Neural progenitor cell (in vitro differentiated cells): ENCODE measurements around the gene MASTL. TPM values are rescaled to one million over a fixed set of nuclear protein-coding genes. Genes with fewer than 3 reads are reported as not detected.

Experiments
- DNase-seq: peaks from one replicate; pipeline ENCODE4 v3.0.0-alpha.2; 2016; ENCODE audit warnings: low spot score
- H2AFZ ChIP-seq: fragments of 200-600 bp; sonication (generic); replicated peaks from 2 replicates; pipeline ENCODE4 v1.6.1; 2016; ENCODE audit warnings: antibody characterized with exemption
- H3F3A ChIP-seq: fragments of 200-600 bp; sonication (generic); 2 replicates; pipeline ENCODE4 v1.6.1; 2016; ENCODE audit warnings: antibody characterized with exemption, low read depth
- H3K27ac ChIP-seq: fragments of 200-600 bp; sonication (generic); 2 replicates; pipeline ENCODE4 v1.5.1; 2016; ENCODE audit warnings: mild to moderate bottlenecking
- H3K27me3 ChIP-seq: fragments of 200-600 bp; sonication (generic); 2 replicates; pipeline ENCODE4 v1.6.1; 2016; ENCODE audit warnings: mild to moderate bottlenecking, moderate library complexity
- H3K36me3 ChIP-seq: fragments of 200-600 bp; sonication (generic); 2 replicates; pipeline ENCODE4 v1.5.1; 2016
- H3K4me1 ChIP-seq: fragments of 200-600 bp; sonication (generic); 2 replicates; pipeline ENCODE4 v1.6.1; 2016; ENCODE audit warnings: mixed run types
- H3K4me2 ChIP-seq: fragments of 200-600 bp; sonication (generic); 2 replicates; pipeline ENCODE4 v1.6.1; 2016
- H3K4me3 ChIP-seq: fragments of 200-600 bp; sonication (generic); 2 replicates; pipeline ENCODE4 v1.5.1; 2016
- H3K79me2 ChIP-seq: fragments of 200-600 bp; sonication (generic); 2 replicates; pipeline ENCODE4 v1.6.1; 2016; ENCODE audit warnings: low read depth
- H3K9ac ChIP-seq: fragments of 200-600 bp; sonication (generic); 2 replicates; pipeline ENCODE4 v1.6.1; 2016
- H3K9me3 ChIP-seq: fragments of 200-600 bp; sonication (generic); 2 replicates; pipeline ENCODE4 v1.5.1; 2016; ENCODE audit warnings: low read depth
- H4K20me1 ChIP-seq: fragments of 200-600 bp; sonication (generic); 2 replicates; pipeline ENCODE4 v1.6.1; 2016; ENCODE audit warnings: low read depth
- H3K27ac Mint-ChIP-seq: 3 replicates; pipeline ENCODE4 v1.8.0; 2021; ENCODE audit warnings: mixed read lengths
- H3K27me3 Mint-ChIP-seq: 2 replicates; pipeline ENCODE4 v1.8.0; 2022; ENCODE audit warnings: low read depth, mild to moderate bottlenecking, inconsistent platforms, moderate library complexity, mixed read lengths; ENCODE audit not compliant: insufficient read depth
- H3K36me3 Mint-ChIP-seq: 3 replicates; pipeline ENCODE4 v1.8.0; 2021; ENCODE audit warnings: mixed read lengths
- H3K4me1 Mint-ChIP-seq: 3 replicates; pipeline ENCODE4 v1.8.0; 2021; ENCODE audit warnings: mixed read lengths
- H3K4me3 Mint-ChIP-seq: 3 replicates; pipeline ENCODE4 v1.8.0; 2021; ENCODE audit warnings: mild to moderate bottlenecking, moderate library complexity, mixed read lengths
- H3K9me3 Mint-ChIP-seq: 3 replicates; pipeline ENCODE4 v1.8.0; 2020; ENCODE audit warnings: mixed read lengths
- EZH2 ChIP-seq: fragments of 200-600 bp; sonication (generic); IDR thresholded peaks from 2 replicates; pipeline ENCODE4 v1.6.1; 2017; ENCODE audit warnings: antibody characterized with exemption, mild to moderate bottlenecking, moderate library complexity
- EZH2phosphoT487 ChIP-seq: fragments of 200-600 bp; sonication (generic); IDR thresholded peaks from 2 replicates; pipeline ENCODE4 v1.6.1; 2017; ENCODE audit warnings: antibody characterized with exemption
- total RNA-seq: library from RNA; depleted of rRNA; stranded (reverse); fragments of >200 nt; gene quantifications from 2 replicates; pipeline ENCODE4 v1.2.3, GENCODE V29; 2015; ENCODE audit warnings: low replicate concordance
- TF ChIP-seq, protein P1 (sequence below): fragments of 200-600 bp; sonication (generic); IDR thresholded peaks from 2 replicates; pipeline ENCODE4 v1.5.1; 2017; ENCODE audit warnings: antibody characterized with exemption, mild to moderate bottlenecking

Gene MASTL
- total RNA-seq, 1 donor from 2014 or later: 84.3 TPM

DNA sequence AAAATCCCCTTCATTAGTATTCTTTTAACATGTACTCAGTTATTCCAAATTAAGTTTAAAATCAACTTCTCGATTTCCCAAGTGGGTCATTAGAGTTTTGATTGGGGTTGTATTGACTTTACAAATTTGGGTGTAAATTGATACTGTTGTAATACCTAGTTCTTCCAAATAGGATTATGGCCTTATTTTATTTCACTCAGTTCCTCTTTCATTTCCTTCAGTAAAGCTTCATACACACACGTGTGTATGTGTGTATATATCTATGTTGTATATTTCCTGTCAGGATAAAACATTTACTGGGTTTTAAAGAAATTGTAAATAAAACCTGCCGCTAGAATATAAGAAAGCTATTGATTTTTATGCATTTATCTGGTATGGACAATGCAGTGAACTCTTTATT, 16.9 kb upstream of the MASTL start:
- TF ChIP-seq EZH2phosphoT487: no peak
- TF ChIP-seq EZH2: no peak
- TF ChIP-seq, protein P1, sequence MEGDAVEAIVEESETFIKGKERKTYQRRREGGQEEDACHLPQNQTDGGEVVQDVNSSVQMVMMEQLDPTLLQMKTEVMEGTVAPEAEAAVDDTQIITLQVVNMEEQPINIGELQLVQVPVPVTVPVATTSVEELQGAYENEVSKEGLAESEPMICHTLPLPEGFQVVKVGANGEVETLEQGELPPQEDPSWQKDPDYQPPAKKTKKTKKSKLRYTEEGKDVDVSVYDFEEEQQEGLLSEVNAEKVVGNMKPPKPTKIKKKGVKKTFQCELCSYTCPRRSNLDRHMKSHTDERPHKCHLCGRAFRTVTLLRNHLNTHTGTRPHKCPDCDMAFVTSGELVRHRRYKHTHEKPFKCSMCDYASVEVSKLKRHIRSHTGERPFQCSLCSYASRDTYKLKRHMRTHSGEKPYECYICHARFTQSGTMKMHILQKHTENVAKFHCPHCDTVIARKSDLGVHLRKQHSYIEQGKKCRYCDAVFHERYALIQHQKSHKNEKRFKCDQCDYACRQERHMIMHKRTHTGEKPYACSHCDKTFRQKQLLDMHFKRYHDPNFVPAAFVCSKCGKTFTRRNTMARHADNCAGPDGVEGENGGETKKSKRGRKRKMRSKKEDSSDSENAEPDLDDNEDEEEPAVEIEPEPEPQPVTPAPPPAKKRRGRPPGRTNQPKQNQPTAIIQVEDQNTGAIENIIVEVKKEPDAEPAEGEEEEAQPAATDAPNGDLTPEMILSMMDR: no peak
- peaks cover 5% of the 10 kb centered on the region for H4K20me1 ChIP-seq
- no peaks in the 10 kb centered on the region for H3K27me3 Mint-ChIP-seq
- DNase-seq: no peak
- no peaks in the 10 kb centered on the region for H3K9me3 ChIP-seq
- H3K27ac ChIP-seq: no peak overlapping the region
- no peak overlapping the region for H3K4me2 ChIP-seq
- H3K9me3 Mint-ChIP-seq: no peaks in the 10 kb centered on the region
- no peaks in the 10 kb centered on the region for H3K27me3 ChIP-seq
- no peak overlapping the region for H2AFZ ChIP-seq
- H3K4me1 ChIP-seq: no peaks in the 10 kb centered on the region
- H3K36me3 Mint-ChIP-seq: peaks cover 12% of the 10 kb centered on the region
- peaks cover 30% of the 10 kb centered on the region for H3K36me3 ChIP-seq
- H3K4me3 Mint-ChIP-seq: no peak overlapping the region
- no peak overlapping the region for H3K27ac Mint-ChIP-seq
- no peak overlapping the region for H3K9ac ChIP-seq
- H3K4me3 ChIP-seq: no peak overlapping the region
- no peaks in the 10 kb centered on the region for H3F3A ChIP-seq
- peaks cover 16% of the 10 kb centered on the region for H3K79me2 ChIP-seq
- no peaks in the 10 kb centered on the region for H3K4me1 Mint-ChIP-seq

DNA sequence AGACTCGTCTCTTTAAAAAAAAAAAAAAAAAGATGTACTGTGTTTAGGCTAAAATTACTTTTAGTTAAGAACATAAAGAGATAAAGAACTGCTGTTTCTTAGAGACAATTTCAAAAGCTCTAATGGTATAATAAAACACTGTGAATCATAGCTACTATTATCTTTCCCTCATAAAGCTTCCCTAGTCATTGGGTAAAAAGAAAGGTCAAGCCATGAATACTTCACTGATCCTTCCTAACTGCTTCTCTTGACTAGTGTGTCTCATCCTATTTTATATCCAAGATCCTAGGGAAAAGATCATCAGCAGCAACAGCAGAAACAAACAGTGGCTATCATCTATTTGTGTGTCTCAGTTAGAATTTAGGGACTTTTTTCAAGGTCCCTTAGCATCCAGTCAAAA, 11.5 kb upstream of the MASTL start:
- Histone ChIP-seq H3K27ac (no peak overlapping the region), H3K27me3 (no peaks in the 10 kb centered on the region), H3K9ac (no peak overlapping the region), H3K79me2 (peaks cover 70% of the 10 kb centered on the region), H3K4me1 (peaks cover 19% of the 10 kb centered on the region), H4K20me1 (peaks cover 10% of the 10 kb centered on the region), H3K4me2 (no peak overlapping the region), H3K4me3 (no peak overlapping the region), H3K36me3 (peaks cover 20% of the 10 kb centered on the region), H3F3A (peaks cover 14% of the 10 kb centered on the region), H3K9me3 (no peaks in the 10 kb centered on the region), H2AFZ (no peak overlapping the region)
- TF ChIP-seq EZH2phosphoT487 (no peak), EZH2 (no peak)
- TF ChIP-seq, protein P1: no peak
- H3K4me1 Mint-ChIP-seq: peaks cover 13% of the 10 kb centered on the region
- H3K9me3 Mint-ChIP-seq: no peaks in the 10 kb centered on the region
- no peak overlapping the region for H3K27ac Mint-ChIP-seq
- no peak for DNase-seq
- H3K36me3 Mint-ChIP-seq: peaks cover 38% of the 10 kb centered on the region
- H3K4me3 Mint-ChIP-seq: no peak overlapping the region
- no peaks in the 10 kb centered on the region for H3K27me3 Mint-ChIP-seq

DNA sequence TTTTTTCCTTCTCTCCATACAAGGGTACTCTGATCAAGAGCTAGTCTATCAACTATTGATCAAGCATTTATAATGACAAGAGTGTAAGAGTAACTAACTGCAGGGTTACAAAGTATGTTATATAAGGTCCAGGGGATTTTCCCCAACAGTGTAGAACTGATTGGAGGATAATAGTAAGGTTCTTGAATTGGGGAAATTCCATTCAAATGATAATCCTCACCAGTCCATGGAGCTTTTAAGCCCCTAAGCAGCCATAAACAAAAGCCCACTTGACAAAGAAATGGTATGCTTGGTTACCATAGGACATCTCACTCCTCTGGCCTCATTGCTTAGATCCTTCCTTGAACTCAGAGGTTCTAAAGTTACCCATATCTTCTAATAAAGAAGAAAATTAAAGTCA, 9.2 kb upstream of the MASTL start:
- Mint-ChIP-seq H3K36me3 (peaks cover 40% of the 10 kb centered on the region), H3K4me1 (peaks cover 15% of the 10 kb centered on the region), H3K4me3 (no peak overlapping the region), H3K9me3 (no peaks in the 10 kb centered on the region), H3K27me3 (no peaks in the 10 kb centered on the region), H3K27ac (peak overlapping the region; percentile 86)
- Histone ChIP-seq H3K27ac (peak overlapping the region; percentile 82), H3K4me2 (peak overlapping the region; percentile 70), H3F3A (peaks cover 14% of the 10 kb centered on the region), H3K79me2 (peaks cover 93% of the 10 kb centered on the region), H4K20me1 (peaks cover 26% of the 10 kb centered on the region), H3K4me3 (peak overlapping the region; percentile 27), H3K4me1 (peaks cover 19% of the 10 kb centered on the region), H3K36me3 (peaks cover 15% of the 10 kb centered on the region), H2AFZ (no peak overlapping the region), H3K9ac (no peak overlapping the region), H3K27me3 (no peaks in the 10 kb centered on the region), H3K9me3 (no peaks in the 10 kb centered on the region)
- TF ChIP-seq, protein P1: no peak
- TF ChIP-seq EZH2 (no peak), EZH2phosphoT487 (no peak)
- DNase-seq: peak; percentile 80
